ENCODE results near the gene FBXO31.

The FBXO31 gene

DNA sequence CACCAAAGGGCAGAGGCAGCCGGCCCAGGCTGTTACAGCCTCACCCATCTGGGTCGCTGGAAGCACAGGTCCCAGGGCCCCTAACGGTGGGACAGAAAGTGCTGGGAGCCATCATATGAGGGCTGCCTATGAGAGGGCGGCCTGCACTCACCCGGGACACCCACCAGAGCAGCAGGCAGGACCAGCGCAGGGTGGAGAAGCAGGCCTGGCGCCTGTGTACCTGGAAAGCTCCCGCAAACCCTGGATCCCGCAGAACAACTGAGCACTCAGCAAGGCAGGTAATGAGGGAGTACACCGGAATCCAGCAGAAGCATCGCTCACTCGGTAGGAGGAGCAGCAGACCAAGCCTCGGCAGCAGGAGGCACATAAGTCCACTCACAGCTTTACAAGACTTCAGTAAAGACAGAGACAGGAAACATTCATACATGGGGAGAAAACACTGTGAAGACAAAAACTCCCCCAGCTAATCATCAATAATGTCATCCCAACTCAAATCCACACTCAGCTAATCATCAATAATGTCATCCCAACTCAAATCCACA is 34.9 kb downstream of the FBXO31 start:
- H3K27ac ChIP-seq (replicated peaks) = no peak overlapping the region
- TF ChIP-seq GABPA (IDR thresholded peaks at IDR 0.05; ENCODE audit: low read depth) (no peak), SPI1 (IDR thresholded peaks at IDR 0.05; ENCODE audit: borderline replicate concordance, low read depth) (no peak), POLR2AphosphoS5 (IDR thresholded peaks at IDR 0.05; ENCODE audit: low read depth) (no peak)
- TF ChIP-seq, protein P1, sequence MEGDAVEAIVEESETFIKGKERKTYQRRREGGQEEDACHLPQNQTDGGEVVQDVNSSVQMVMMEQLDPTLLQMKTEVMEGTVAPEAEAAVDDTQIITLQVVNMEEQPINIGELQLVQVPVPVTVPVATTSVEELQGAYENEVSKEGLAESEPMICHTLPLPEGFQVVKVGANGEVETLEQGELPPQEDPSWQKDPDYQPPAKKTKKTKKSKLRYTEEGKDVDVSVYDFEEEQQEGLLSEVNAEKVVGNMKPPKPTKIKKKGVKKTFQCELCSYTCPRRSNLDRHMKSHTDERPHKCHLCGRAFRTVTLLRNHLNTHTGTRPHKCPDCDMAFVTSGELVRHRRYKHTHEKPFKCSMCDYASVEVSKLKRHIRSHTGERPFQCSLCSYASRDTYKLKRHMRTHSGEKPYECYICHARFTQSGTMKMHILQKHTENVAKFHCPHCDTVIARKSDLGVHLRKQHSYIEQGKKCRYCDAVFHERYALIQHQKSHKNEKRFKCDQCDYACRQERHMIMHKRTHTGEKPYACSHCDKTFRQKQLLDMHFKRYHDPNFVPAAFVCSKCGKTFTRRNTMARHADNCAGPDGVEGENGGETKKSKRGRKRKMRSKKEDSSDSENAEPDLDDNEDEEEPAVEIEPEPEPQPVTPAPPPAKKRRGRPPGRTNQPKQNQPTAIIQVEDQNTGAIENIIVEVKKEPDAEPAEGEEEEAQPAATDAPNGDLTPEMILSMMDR (IDR thresholded peaks at IDR 0.05; ENCODE audit: insufficient read depth, low read length) = no peak
- TF ChIP-seq, protein P2, sequence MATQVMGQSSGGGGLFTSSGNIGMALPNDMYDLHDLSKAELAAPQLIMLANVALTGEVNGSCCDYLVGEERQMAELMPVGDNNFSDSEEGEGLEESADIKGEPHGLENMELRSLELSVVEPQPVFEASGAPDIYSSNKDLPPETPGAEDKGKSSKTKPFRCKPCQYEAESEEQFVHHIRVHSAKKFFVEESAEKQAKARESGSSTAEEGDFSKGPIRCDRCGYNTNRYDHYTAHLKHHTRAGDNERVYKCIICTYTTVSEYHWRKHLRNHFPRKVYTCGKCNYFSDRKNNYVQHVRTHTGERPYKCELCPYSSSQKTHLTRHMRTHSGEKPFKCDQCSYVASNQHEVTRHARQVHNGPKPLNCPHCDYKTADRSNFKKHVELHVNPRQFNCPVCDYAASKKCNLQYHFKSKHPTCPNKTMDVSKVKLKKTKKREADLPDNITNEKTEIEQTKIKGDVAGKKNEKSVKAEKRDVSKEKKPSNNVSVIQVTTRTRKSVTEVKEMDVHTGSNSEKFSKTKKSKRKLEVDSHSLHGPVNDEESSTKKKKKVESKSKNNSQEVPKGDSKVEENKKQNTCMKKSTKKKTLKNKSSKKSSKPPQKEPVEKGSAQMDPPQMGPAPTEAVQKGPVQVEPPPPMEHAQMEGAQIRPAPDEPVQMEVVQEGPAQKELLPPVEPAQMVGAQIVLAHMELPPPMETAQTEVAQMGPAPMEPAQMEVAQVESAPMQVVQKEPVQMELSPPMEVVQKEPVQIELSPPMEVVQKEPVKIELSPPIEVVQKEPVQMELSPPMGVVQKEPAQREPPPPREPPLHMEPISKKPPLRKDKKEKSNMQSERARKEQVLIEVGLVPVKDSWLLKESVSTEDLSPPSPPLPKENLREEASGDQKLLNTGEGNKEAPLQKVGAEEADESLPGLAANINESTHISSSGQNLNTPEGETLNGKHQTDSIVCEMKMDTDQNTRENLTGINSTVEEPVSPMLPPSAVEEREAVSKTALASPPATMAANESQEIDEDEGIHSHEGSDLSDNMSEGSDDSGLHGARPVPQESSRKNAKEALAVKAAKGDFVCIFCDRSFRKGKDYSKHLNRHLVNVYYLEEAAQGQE (IDR thresholded peaks at IDR 0.05; ENCODE audit: insufficient replicate concordance, low read depth) = no peak
- H3K27me3 ChIP-seq (ENCODE audit: insufficient read depth, poor library complexity, severe bottlenecking) = no peaks in the 10 kb centered on the region

DNA sequence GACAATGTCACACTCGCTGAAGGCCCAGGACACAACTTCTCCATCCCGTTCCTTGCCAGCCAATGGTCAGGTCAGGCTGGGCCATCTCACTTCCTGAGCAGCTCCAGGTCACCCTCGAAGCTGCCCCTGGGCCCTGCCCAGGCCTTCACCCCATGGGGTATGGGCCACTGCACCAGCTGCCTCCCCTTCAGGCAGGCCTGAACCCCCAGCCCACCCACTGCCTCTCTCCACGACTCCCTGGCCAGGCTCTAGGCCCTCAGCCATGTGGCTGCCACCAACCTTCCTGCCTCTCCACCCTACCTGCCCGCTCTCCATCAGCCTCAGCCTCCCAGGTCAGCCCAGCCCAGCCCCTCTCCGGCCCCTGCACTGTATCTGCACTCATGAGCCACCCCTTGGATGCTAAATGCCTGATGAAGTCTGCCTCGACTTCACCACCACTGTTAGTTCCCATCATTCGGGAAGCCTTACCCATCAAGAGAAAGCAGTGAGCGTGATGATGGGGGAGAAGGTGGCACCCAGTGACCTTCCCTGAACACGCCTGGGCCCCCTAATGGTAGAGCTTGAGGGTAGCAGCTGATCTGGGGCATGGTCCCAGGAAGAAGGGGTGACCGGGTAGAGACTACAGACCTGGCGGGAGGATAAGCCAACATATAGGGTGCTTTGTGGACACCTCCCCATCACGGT is 35.5 kb downstream of the FBXO31 start:
- Histone ChIP-seq H3K27me3 (ENCODE audit: insufficient read depth, poor library complexity, severe bottlenecking) (no peaks in the 10 kb centered on the region), H3K27ac (replicated peaks) (no peak overlapping the region), H3K4me3 (replicated peaks; ENCODE audit: insufficient read depth, low read length) (no peak overlapping the region)
- TF ChIP-seq, protein P2 (IDR thresholded peaks at IDR 0.05; ENCODE audit: insufficient replicate concordance, low read depth) = no peak
- TF ChIP-seq SPI1 (IDR thresholded peaks at IDR 0.05; ENCODE audit: borderline replicate concordance, low read depth) (no peak), POLR2AphosphoS5 (IDR thresholded peaks at IDR 0.05; ENCODE audit: low read depth) (no peak), GABPA (IDR thresholded peaks at IDR 0.05; ENCODE audit: low read depth) (no peak)
- TF ChIP-seq, protein P1 (IDR thresholded peaks at IDR 0.05; ENCODE audit: insufficient read depth, low read length) = no peak
- DNase-seq (ENCODE audit: low read depth in 1 of 2, low spot score in 1 of 2) = no peak

More for the DNA sequence above, 34.9 kb downstream of the FBXO31 start:
- H3K4me3 ChIP-seq (replicated peaks; ENCODE audit: insufficient read depth, low read length) = no peak overlapping the region
- DNase-seq (ENCODE audit: low read depth in 1 of 2, low spot score in 1 of 2) = no peak

DNA sequence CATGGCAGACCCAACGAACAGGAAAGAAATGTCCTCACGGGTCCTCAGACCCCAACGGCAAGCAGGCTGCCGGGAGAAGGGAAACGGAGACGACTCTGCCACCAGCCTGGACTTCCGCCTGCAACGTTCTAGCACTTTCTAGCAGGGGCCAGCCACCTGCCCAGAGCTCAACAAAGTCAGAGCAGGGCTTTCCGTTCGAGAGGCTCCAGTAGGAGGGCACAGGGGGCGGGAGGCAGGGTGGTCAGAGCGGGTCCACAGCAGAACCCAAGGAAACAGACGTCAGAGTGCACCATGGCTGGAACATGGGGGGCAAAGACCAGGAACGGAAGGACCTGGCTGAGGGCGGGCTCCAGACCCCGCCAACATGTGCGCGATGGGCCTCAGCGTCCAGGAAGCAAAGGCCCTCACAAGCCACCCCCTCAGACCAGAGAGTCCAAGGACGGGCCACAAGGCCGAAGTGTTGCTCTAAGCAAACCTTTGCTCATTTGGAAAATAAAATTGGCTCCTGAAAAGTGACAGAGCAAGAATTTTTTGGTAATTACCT is 37.0 kb downstream of the FBXO31 start:
- H3K27me3 ChIP-seq (ENCODE audit: insufficient read depth, poor library complexity, severe bottlenecking) = no peaks in the 10 kb centered on the region
- H3K27ac ChIP-seq (replicated peaks) = no peak overlapping the region
- no peak for DNase-seq (ENCODE audit: low read depth in 1 of 2, low spot score in 1 of 2)
- TF ChIP-seq, protein P2 (IDR thresholded peaks at IDR 0.05; ENCODE audit: insufficient replicate concordance, low read depth) = no peak
- TF ChIP-seq SPI1 (IDR thresholded peaks at IDR 0.05; ENCODE audit: borderline replicate concordance, low read depth) (no peak), POLR2AphosphoS5 (IDR thresholded peaks at IDR 0.05; ENCODE audit: low read depth) (no peak), GABPA (IDR thresholded peaks at IDR 0.05; ENCODE audit: low read depth) (no peak)
- TF ChIP-seq, protein P1 (IDR thresholded peaks at IDR 0.05; ENCODE audit: insufficient read depth, low read length) = no peak
- no peak overlapping the region for H3K4me3 ChIP-seq (replicated peaks; ENCODE audit: insufficient read depth, low read length)
